SK-N-SH treated with all-trans-retinoic acid at 6 μM for 48 hours (cell line): Measurements from ENCODE around the gene GPR183.

Experiments used
- ATAC-seq: fragments of 200-7000 bp; cut with Tn5 transposase; 3 replicates; pipeline ENCODE4 v1.9.1; 2020; ENCODE audit warnings: mild to moderate bottlenecking, moderate library complexity
- ARNTL ChIP-seq: fragments of 450-650 bp; formaldehyde crosslinking; IDR thresholded peaks from 2 replicates; pipeline ENCODE4 v1.5.0; 2020; ENCODE audit warnings: low read depth, mild to moderate bottlenecking, moderate library complexity, borderline replicate concordance
- BACH2 ChIP-seq: fragments of 250-450 bp; sonication (Bioruptor Pico); IDR thresholded peaks from 2 replicates; pipeline ENCODE4 v1.9.0; 2021; ENCODE audit warnings: mild to moderate bottlenecking, borderline replicate concordance
- CSDC2 ChIP-seq: fragments of 250-450 bp; sonication (Bioruptor Pico); IDR thresholded peaks from 2 replicates; pipeline ENCODE4 v1.5.0; 2020; ENCODE audit warnings: mild to moderate bottlenecking, moderate library complexity
- CSRNP3 ChIP-seq: fragments of 250-450 bp; sonication (Bioruptor Pico); IDR thresholded peaks from 2 replicates; pipeline ENCODE4 v1.5.1; 2021; ENCODE audit warnings: mild to moderate bottlenecking, moderate library complexity
- ESRRG ChIP-seq: fragments of 250-450 bp; sonication (Bioruptor Pico); IDR thresholded peaks from 2 replicates; pipeline ENCODE4 v1.6.1; 2021; ENCODE audit warnings: mild to moderate bottlenecking
- OSR1 ChIP-seq: fragments of 250-450 bp; sonication (Bioruptor Pico); IDR thresholded peaks from 2 replicates; pipeline ENCODE4 v1.8.0; 2022; ENCODE audit warnings: moderate library complexity, mild to moderate bottlenecking, inconsistent platforms
- PATZ1 ChIP-seq: fragments of 250-450 bp; sonication (Bioruptor Pico); IDR thresholded peaks from 2 replicates; pipeline ENCODE4 v1.8.0; 2020; ENCODE audit warnings: mild to moderate bottlenecking, moderate library complexity, borderline replicate concordance
- POU6F1 ChIP-seq: fragments of 250-450 bp; sonication (Bioruptor Pico); IDR thresholded peaks from 2 replicates; pipeline ENCODE4 v1.8.0; 2021; ENCODE audit warnings: low read depth, mild to moderate bottlenecking, moderate library complexity, borderline replicate concordance
- PPARA ChIP-seq: fragments of 250-450 bp; sonication (Bioruptor Pico); IDR thresholded peaks from 2 replicates; pipeline ENCODE4 v1.5.0; 2020; ENCODE audit warnings: mild to moderate bottlenecking, borderline replicate concordance
- SNAI2 ChIP-seq: fragments of 250-450 bp; sonication (Bioruptor Pico); IDR thresholded peaks from 2 replicates; pipeline ENCODE4 v1.5.0; 2020; ENCODE audit warnings: mild to moderate bottlenecking, moderate library complexity
- TCF4 ChIP-seq: fragments of 250-450 bp; sonication (Bioruptor Pico); IDR thresholded peaks from 2 replicates; pipeline ENCODE4 v1.8.0; 2021; ENCODE audit warnings: mild to moderate bottlenecking, moderate library complexity, borderline replicate concordance
- TOX ChIP-seq: fragments of 250-450 bp; sonication (Bioruptor Pico); IDR thresholded peaks from 2 replicates; pipeline ENCODE4 v1.8.0; 2021; ENCODE audit warnings: mild to moderate bottlenecking, moderate library complexity, borderline replicate concordance
- TSHZ2 ChIP-seq: fragments of 250-450 bp; sonication (Bioruptor Pico); IDR thresholded peaks from 2 replicates; pipeline ENCODE4 v1.5.0; 2020; ENCODE audit warnings: mild to moderate bottlenecking, moderate library complexity
- ZC3H10 ChIP-seq: fragments of 250-450 bp; sonication (Bioruptor Pico); IDR thresholded peaks from 2 replicates; pipeline ENCODE4 v1.5.1; 2021; ENCODE audit warnings: mild to moderate bottlenecking, moderate library complexity
- ZFP3 ChIP-seq: fragments of 250-450 bp; sonication (Bioruptor Pico); IDR thresholded peaks from 2 replicates; pipeline ENCODE4 v1.5.0; 2020; ENCODE audit warnings: mild to moderate bottlenecking, moderate library complexity
- ZFP30 ChIP-seq: fragments of 450-650 bp; formaldehyde crosslinking; IDR thresholded peaks from 2 replicates; pipeline ENCODE4 v1.5.0; 2022; ENCODE audit warnings: mild to moderate bottlenecking, moderate library complexity
- ZNF565 ChIP-seq: fragments of 450-650 bp; formaldehyde crosslinking; conservative IDR thresholded peaks from 2 replicates; pipeline ENCODE4 v1.5.0; 2020; ENCODE audit warnings: low read depth, mild to moderate bottlenecking, moderate library complexity
- ZNF70 ChIP-seq: fragments of 450-650 bp; formaldehyde crosslinking; IDR thresholded peaks from 2 replicates; pipeline ENCODE4 v1.5.0; 2020; ENCODE audit warnings: mild to moderate bottlenecking, moderate library complexity
- ZNF8 ChIP-seq: fragments of 450-650 bp; formaldehyde crosslinking; IDR thresholded peaks from 2 replicates; pipeline ENCODE4 v1.5.0; 2020; ENCODE audit warnings: mild to moderate bottlenecking, moderate library complexity

GPR183 gene

GRCh38 chr13:99355267-99356011, 48.2 kb upstream of the GPR183 start:
- TF ChIP-seq BACH2 (CRISPR knock-in tag) (no peak), ZFP30 (CRISPR knock-in tag) (no peak), OSR1 (CRISPR knock-in tag) (no peak), TSHZ2 (CRISPR knock-in tag) (no peak), CSRNP3 (CRISPR knock-in tag) (no peak), POU6F1 (CRISPR knock-in tag) (no peak), ESRRG (CRISPR knock-in tag) (no peak), SNAI2 (CRISPR knock-in tag) (no peak), ZNF565 (no peak), ZC3H10 (CRISPR knock-in tag) (no peak), PPARA (CRISPR knock-in tag) (no peak), ARNTL (CRISPR knock-in tag) (no peak), TCF4 (CRISPR knock-in tag) (no peak)
- no peak for ATAC-seq

- ATAC-seq = no peak
- no peak for TF ChIP-seq CSDC2 (CRISPR knock-in tag)
- no peak for TF ChIP-seq TOX (CRISPR knock-in tag)
- no peak for TF ChIP-seq ZFP3 (CRISPR knock-in tag)
- TF ChIP-seq BACH2 (CRISPR knock-in tag) = no peak
- TF ChIP-seq ZFP30 (CRISPR knock-in tag) = no peak
- TF ChIP-seq ARNTL (CRISPR knock-in tag) = no peak
- TF ChIP-seq ZNF70 (CRISPR knock-in tag) = no peak
- TF ChIP-seq OSR1 (CRISPR knock-in tag) = no peak
- no peak for TF ChIP-seq CSRNP3 (CRISPR knock-in tag)
- TF ChIP-seq SNAI2 (CRISPR knock-in tag) = no peak
- TF ChIP-seq ZNF8 (CRISPR knock-in tag) = no peak
- no peak for TF ChIP-seq PPARA (CRISPR knock-in tag)
Measured at GRCh38 chr13:99354371-99354951, 47.3 kb upstream of the GPR183 start.

- TF ChIP-seq PATZ1 (CRISPR knock-in tag) = no peak
- no peak for ATAC-seq
Measured at GRCh38 chr13:99353836-99354235, 46.6 kb upstream of the GPR183 start.
